ENCODE results near the gene LIFR. TPM values are rescaled to one million over a fixed set of nuclear protein-coding genes. Genes with fewer than 3 reads are reported as not detected.

The LIFR gene
- total and polyA plus RNA-seq, 8 donors: 52.6 to 218 (median 194) TPM

GRCh38 chr5:38533286-38534155 lies 22.9 kb downstream of the LIFR start:
- H3K4me3 ChIP-seq: no peak overlapping the region
- H3K4me1 ChIP-seq: peaks cover 8 to 46% of the 10 kb centered on the region in 2 donors
- H3K36me3 ChIP-seq: no peaks in the 10 kb centered on the region
- DNase-seq (no peak), ATAC-seq (peak; percentile 39)
- no peaks in the 10 kb centered on the region for H3K27me3 ChIP-seq
- intact Hi-C loops (cut with DNase I): no loop called here
- H3K27ac ChIP-seq: peak overlapping the region in 1 of 2 donors; percentile 30
- H3K9me3 ChIP-seq: no peaks in the 10 kb centered on the region
- no peak for TF ChIP-seq CTCF (IDR thresholded peaks at IDR 0.05)

- DNase-seq (no peak), ATAC-seq (no peak)
- no peak overlapping the region for H3K4me3 ChIP-seq
- H3K27ac ChIP-seq: peak overlapping the region in 1 of 2 donors; percentile 9
- no peaks in the 10 kb centered on the region for H3K9me3 ChIP-seq
- H3K27me3 ChIP-seq: no peaks in the 10 kb centered on the region
- H3K4me1 ChIP-seq: peaks cover 2 to 42% of the 10 kb centered on the region in 2 donors
- no peak for TF ChIP-seq CTCF (IDR thresholded peaks at IDR 0.05)
- intact Hi-C loops (cut with DNase I): no loop called here
- no peaks in the 10 kb centered on the region for H3K36me3 ChIP-seq
These were observed 24.2 kb downstream of the LIFR start for GRCh38 chr5:38532165-38532669.

GRCh38 chr5:38531518-38531917 lies 24.9 kb downstream of the LIFR start:
- H3K9me3 ChIP-seq: no peaks in the 10 kb centered on the region
- no peak for TF ChIP-seq CTCF (IDR thresholded peaks at IDR 0.05)
- intact Hi-C loops (cut with DNase I): no loop called here
- DNase-seq (no peak), ATAC-seq (no peak)
- H3K4me3 ChIP-seq: no peak overlapping the region
- H3K36me3 ChIP-seq: no peaks in the 10 kb centered on the region
- peak overlapping the region in 1 of 2 donors; percentile 9 for H3K27ac ChIP-seq
- H3K4me1 ChIP-seq: peaks cover 0 to 39% of the 10 kb centered on the region in 2 donors
- no peaks in the 10 kb centered on the region for H3K27me3 ChIP-seq

- Histone ChIP-seq H3K4me3 (no peak overlapping the region), H3K27ac (no peak overlapping the region), H3K9me3 (no peaks in the 10 kb centered on the region), H3K27me3 (no peaks in the 10 kb centered on the region), H3K4me1 (peaks cover 0 to 31% of the 10 kb centered on the region in 2 donors), H3K36me3 (no peaks in the 10 kb centered on the region)
- TF ChIP-seq CTCF (IDR thresholded peaks at IDR 0.05): no peak
- ATAC-seq: no peak
- intact Hi-C loops (cut with DNase I): no loop called here
- no peak for DNase-seq
These were observed 26.3 kb downstream of the LIFR start for GRCh38 chr5:38529955-38530646.

GRCh38 chr5:38528162-38528703 lies 28.2 kb downstream of the LIFR start:
- intact Hi-C loops (cut with DNase I): no loop called here
- H3K27ac ChIP-seq: no peak overlapping the region
- no peak for DNase-seq

More at GRCh38 chr5:38528162-38528703, 28.2 kb downstream of the LIFR start:
- no peaks in the 10 kb centered on the region for H3K9me3 ChIP-seq
- H3K4me1 ChIP-seq: peaks cover 0 to 13% of the 10 kb centered on the region in 2 donors
- no peak for TF ChIP-seq CTCF (IDR thresholded peaks at IDR 0.05)
- H3K36me3 ChIP-seq: no peaks in the 10 kb centered on the region
- H3K4me3 ChIP-seq: no peak overlapping the region
- no peak for ATAC-seq
- H3K27me3 ChIP-seq: no peaks in the 10 kb centered on the region

Data from left lung (tissue), 10 donors.